Esophagus squamous epithelium (tissue), 4 donors: Measurements from ENCODE around the gene PRR11.

Experiments
- CTCF ChIP-seq, 6 experiments: fragments of 450-650 bp in 4 of 6; fragments of 200-600 bp in 2 of 6; sonication (generic) in 2 of 6; IDR thresholded peaks; one replicate each; pipeline ENCODE4 v1.5.1; 2016 to 2019; ENCODE audit warnings: antibody characterized with exemption in 6 of 6, mild to moderate bottlenecking in 4 of 6, moderate library complexity in 4 of 6
- POLR2A ChIP-seq, 4 donors: fragments of 450-650 bp; IDR thresholded peaks; one replicate each; pipeline ENCODE4 v1.6.1; 2017; ENCODE audit warnings: antibody characterized with exemption in 4 of 4, mild to moderate bottlenecking in 4 of 4, moderate library complexity in 3 of 4

DNA sequence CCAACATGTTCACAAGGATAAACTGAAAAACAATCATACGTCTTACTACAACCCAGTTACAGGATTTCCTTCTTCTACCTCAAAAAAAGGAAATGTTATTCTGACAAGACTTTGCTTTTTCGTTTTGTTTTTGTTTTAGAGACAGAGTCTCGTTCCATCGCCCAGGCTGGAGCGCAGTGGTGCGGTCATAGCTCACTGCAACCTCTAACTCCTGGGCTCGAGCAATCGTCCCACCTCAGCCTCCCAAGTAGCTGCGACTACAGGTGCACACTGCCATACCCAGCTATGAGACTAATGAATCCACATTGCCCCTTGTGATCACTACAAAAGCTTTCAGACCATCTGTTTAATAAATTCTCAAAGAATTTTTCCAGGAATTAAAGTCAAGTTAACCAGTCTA is 40.1 kb upstream of the PRR11 start:
- TF ChIP-seq CTCF (IDR thresholded peaks at IDR 0.05): no peak
- TF ChIP-seq POLR2A (IDR thresholded peaks at IDR 0.05): no peak
